Adrenal gland (tissue), 12 donors: ENCODE measurements around the gene SLC27A6. TPM values are rescaled to one million over a fixed set of nuclear protein-coding genes. Genes with fewer than 3 reads are reported as not detected.

Experiments used
- DNase-seq, 7 donors: peaks; one replicate each; pipeline ENCODE4 v3.0.0-alpha.2; 2019 to 2020
- H3K27ac ChIP-seq, 5 donors: fragments of 200-600 bp; sonication (generic) in 4 of 5; 1 replicate in 3 of 5; 2 replicates in 2 of 5; pipeline versions ENCODE4 v1.5.1 to v1.8.0; 2016 to 2020; ENCODE audit warnings: mild to moderate bottlenecking in 1 of 5
- H3K27me3 ChIP-seq: fragments of 200-600 bp; 2 replicates; pipeline ENCODE4 v1.8.0; 2021
- H3K36me3 ChIP-seq, 2 donors: fragments of 200-600 bp; replicated peaks in 1 of 2; 1 replicate in 1 of 2; 2 replicates in 1 of 2; pipeline versions ENCODE4 v1.5.1 to v1.8.0; 2018 to 2022
- H3K4me1 ChIP-seq, 2 donors: fragments of 200-600 bp; replicated peaks in 1 of 2; 1 replicate in 1 of 2; 2 replicates in 1 of 2; pipeline versions ENCODE4 v1.5.1 to v1.8.0; 2018 to 2021
- H3K4me3 ChIP-seq, 4 donors: fragments of 200-600 bp; sonication (generic) in 3 of 4; one replicate each; pipeline ENCODE4 v1.5.1; 2016 to 2018
- H3K9me3 ChIP-seq, 3 donors: fragments of 200-600 bp; sonication (generic) in 1 of 3; replicated peaks in 1 of 3; 1 replicate in 2 of 3; 2 replicates in 1 of 3; pipeline versions ENCODE4 v1.5.1 to v1.8.0; 2016 to 2021
- CTCF ChIP-seq, 6 experiments: fragments of 450-650 bp in 4 of 6; fragments of 200-600 bp in 2 of 6; sonication (generic) in 1 of 6; IDR thresholded peaks; 1 replicate in 5 of 6; 2 replicates in 1 of 6; pipeline versions ENCODE4 v1.5.1 to v1.8.0; 2016 to 2021; ENCODE audit warnings: antibody characterized with exemption in 6 of 6, mild to moderate bottlenecking in 2 of 6, moderate library complexity in 1 of 6
- POLR2A ChIP-seq, 2 donors: fragments of 450-650 bp; IDR thresholded peaks; one replicate each; pipeline ENCODE4 v1.6.1; 2017; ENCODE audit warnings: antibody characterized with exemption in 2 of 2, mild to moderate bottlenecking in 2 of 2, moderate library complexity in 1 of 2
- WGBS, 4 donors: extraction: QIAGEN DNeasy Blood & Tissue Kit in 2 of 4; methylation state at CpG; one replicate each; pipeline versions ENCODE4 v1.1.5 to v1.1.7; 2013 to 2017; 5-methylcytosine and 5-hydroxymethylcytosine counted together
- intact Hi-C, 2 donors: fragments of 100-400 bp; cut with DNase I; formaldehyde crosslinking; loops; one replicate each; pipeline versions ENCODE4 v1.14.1 to v1.15.0; 2022 to 2023
- polyA plus RNA-seq, 3 donors: library from polyadenylated mRNA; stranded (reverse); fragments of 200-250 nt in 2 of 3; fragments of 350-450 nt in 1 of 3; fragmentation: Illumina TruSeq in 1 of 3; extraction: RNeasy Lipid Tissue Mini Kit (QIAGEN cat#74804) in 1 of 3; gene quantifications; one replicate each; pipeline ENCODE4 v1.2.3, GENCODE V29; 2013 to 2014
- total RNA-seq, 9 donors: library from RNA; depleted of rRNA in 4 of 9; stranded (reverse); fragments of >200 nt in 4 of 9; fragments of 120-200 nt in 1 of 9; fragmentation: NEBNext Ultra II Directional in 1 of 9; extraction: Animal tissue kit (Norgen Biotek cat#: 25700) in 1 of 9; gene quantifications; one replicate each; pipeline versions ENCODE4 v1.1.0 to v1.2.4, GENCODE V29; 2013 to 2023
- donor health status: healthy with polysubstance abuse.
- donor health status: Bipolar disorder and iron deficiency.
- donor health status: DM: yes; HTN: yes; CAD: no.
- donor health status: DM: no; HTN: no; CAD: no.
- donor health status: DM: no; HTN: no; CAD: no.
- donor health status: DM: yes; HTN: yes; CAD: no.

The SLC27A6 gene
- total and polyA plus RNA-seq, 12 donors, result 1.0 to 108 (median 12.1) TPM

DNA sequence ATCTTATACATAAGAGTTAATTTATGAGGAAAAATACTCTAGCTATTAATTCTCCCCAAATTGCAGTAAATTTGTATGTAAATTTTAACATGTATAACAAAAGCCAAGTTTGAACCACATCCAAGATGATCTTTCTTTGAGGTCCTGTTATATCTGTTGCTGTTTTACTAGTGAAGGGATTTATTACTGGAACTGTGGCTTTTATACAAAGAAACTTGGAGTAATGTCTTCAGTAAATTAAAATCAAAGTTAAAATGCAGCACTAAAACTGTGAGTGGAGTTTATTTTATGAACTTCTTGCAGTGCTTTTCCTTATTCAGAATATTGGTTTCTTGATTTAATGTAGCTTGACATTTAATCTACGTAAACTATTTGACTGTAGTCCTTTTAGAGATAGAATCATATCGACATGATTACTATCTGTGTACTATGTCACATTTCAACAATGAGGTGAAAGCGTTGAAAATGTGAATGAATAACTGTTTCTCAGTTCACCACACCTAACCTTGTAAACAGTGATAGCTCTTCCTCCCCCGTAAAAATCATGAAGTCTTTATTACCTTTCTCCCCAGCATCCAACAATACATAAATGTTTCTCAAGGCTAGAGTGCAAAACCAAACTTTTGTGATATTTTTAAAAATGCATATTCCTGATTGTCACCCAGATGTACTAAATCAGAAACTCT is 76.1 kb downstream of the SLC27A6 start:
- WGBS, 4 donors, result 36 to 49% (median 42%) methylated on average over 4 of the region's 4 CpGs
- Histone ChIP-seq H3K36me3 (no peaks in the 10 kb centered on the region), H3K27ac (no peak overlapping the region), H3K9me3 (peaks cover 0 to 4% (median 0%) of the 10 kb centered on the region in 3 donors), H3K27me3 (no peaks in the 10 kb centered on the region), H3K4me1 (no peaks in the 10 kb centered on the region), H3K4me3 (no peak overlapping the region)
- intact Hi-C loops, result no loop called here
- DNase-seq, result no peak
- TF ChIP-seq CTCF (IDR thresholded peaks at IDR 0.05) (no peak), POLR2A (IDR thresholded peaks at IDR 0.05) (no peak)

DNA sequence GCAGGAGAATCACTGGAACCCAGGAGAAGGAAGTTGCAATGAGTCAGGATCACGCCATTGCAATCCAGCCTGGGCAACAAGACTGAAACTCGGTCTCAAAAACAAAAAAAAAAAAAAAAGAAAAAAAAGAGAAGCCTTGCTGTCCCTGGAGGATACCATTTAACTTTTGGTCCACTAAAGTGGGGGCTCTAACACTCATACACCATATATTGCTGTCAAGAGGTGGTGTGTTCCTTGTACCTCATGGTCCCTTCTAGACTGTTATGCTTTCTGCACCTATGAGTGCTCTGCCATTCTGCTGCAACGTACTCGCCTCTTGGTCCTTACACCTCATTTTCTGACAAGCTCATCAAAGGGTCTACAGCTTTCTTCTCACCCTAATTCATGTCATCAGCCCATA is 77.0 kb downstream of the SLC27A6 start:
- no peaks in the 10 kb centered on the region for H3K27me3 ChIP-seq
- no peak overlapping the region for H3K27ac ChIP-seq
- no peak overlapping the region for H3K4me3 ChIP-seq
- intact Hi-C loops, result no loop called here
- no peak for DNase-seq
- H3K9me3 ChIP-seq, result peaks cover 0 to 4% (median 0%) of the 10 kb centered on the region in 3 donors
- H3K4me1 ChIP-seq, result no peaks in the 10 kb centered on the region
- H3K36me3 ChIP-seq, result no peaks in the 10 kb centered on the region
- TF ChIP-seq POLR2A (IDR thresholded peaks at IDR 0.05), result no peak
- no peak for TF ChIP-seq CTCF (IDR thresholded peaks at IDR 0.05)
- WGBS, 4 donors, result 85 to 92% (median 87%) methylated on average over 4 of the region's 4 CpGs

- H3K27ac ChIP-seq, result no peak overlapping the region
- H3K27me3 ChIP-seq, result no peaks in the 10 kb centered on the region
- H3K4me1 ChIP-seq, result no peaks in the 10 kb centered on the region
- H3K4me3 ChIP-seq, result no peak overlapping the region
- intact Hi-C loops, result no loop called here
- TF ChIP-seq POLR2A (IDR thresholded peaks at IDR 0.05) (no peak), CTCF (IDR thresholded peaks at IDR 0.05) (no peak)
- peaks cover 0 to 4% (median 0%) of the 10 kb centered on the region in 3 donors for H3K9me3 ChIP-seq
- 0 to 30% (median 25%) methylated on average over 1 of the region's 1 CpG for WGBS, 4 donors
- H3K36me3 ChIP-seq, result no peaks in the 10 kb centered on the region
- no peak for DNase-seq
Measured at GRCh38 chr5:129043894-129044293, 78.6 kb downstream of the SLC27A6 start.

- Histone ChIP-seq H3K4me1 (no peaks in the 10 kb centered on the region), H3K27ac (no peak overlapping the region), H3K36me3 (no peaks in the 10 kb centered on the region), H3K9me3 (peaks cover 0 to 4% (median 0%) of the 10 kb centered on the region in 3 donors), H3K27me3 (no peaks in the 10 kb centered on the region), H3K4me3 (no peak overlapping the region)
- no peak for DNase-seq
- intact Hi-C loops, result no loop called here
- TF ChIP-seq POLR2A (IDR thresholded peaks at IDR 0.05), result no peak
- TF ChIP-seq CTCF (IDR thresholded peaks at IDR 0.05), result no peak
Measured at GRCh38 chr5:129046151-129046550, 80.9 kb downstream of the SLC27A6 start.
